ENCODE data around the gene TPK1. TPM values are rescaled to one million over a fixed set of nuclear protein-coding genes. Genes with fewer than 3 reads are reported as not detected.

TPK1 gene
- total and polyA plus RNA-seq, 2 of the 4 experiments (the other 2 are of a cell fraction), result 0.38 to 1.8 TPM

GRCh38 chr7:144670218-144670617, 165.6 kb downstream of the TPK1 start:
- no peak overlapping the region for H2BK120ac ChIP-seq (ENCODE audit: low read depth, low read length)
- no peak overlapping the region for H4K91ac ChIP-seq (ENCODE audit: insufficient read depth, low read depth, low read length)
- WGBS, 2 experiments (ENCODE audit: extremely low coverage in 2 of 2, insufficient read length in 1 of 2), result no CpG with 5 or more reads among the region's 3 CpGs
- H3K27ac ChIP-seq (ENCODE audit: insufficient read depth, low read length), result no peak overlapping the region
- peaks cover 7% of the 10 kb centered on the region for H3K9me3 ChIP-seq (ENCODE audit: control insufficient read depth, insufficient read depth, low read length)
- ATAC-seq (ENCODE audit: low read depth), result no peak
- H4K5ac ChIP-seq (ENCODE audit: low read depth, low read length), result no peak overlapping the region
- H2AK5ac ChIP-seq (ENCODE audit: low read depth, low read length), result no peak overlapping the region
- no peak overlapping the region for H3K18ac ChIP-seq (ENCODE audit: low read depth, low read length)
- in situ Hi-C loops (cut with MboI; ENCODE audit: low sequenced_read_pairs), result no loop called here
- intact Hi-C loops (cut with micrococcal nuclease), result no loop called here
- no peak overlapping the region for H3K14ac ChIP-seq (replicated peaks; ENCODE audit: low read depth, low read length)
- H3K23ac ChIP-seq (ENCODE audit: low read depth, low read length), result no peak overlapping the region
- no peak overlapping the region for H2AFZ ChIP-seq (replicated peaks; ENCODE audit: low read length, poor library complexity)
- H4K8ac ChIP-seq (ENCODE audit: low read depth in 2 of 2, low read length in 2 of 2), result no peak overlapping the region
- no TSS peak for BruUV-seq (replicated peaks)
- TF ChIP-seq RFX5 (IDR thresholded peaks at IDR 0.05; ENCODE audit: low read depth, low read length) (no peak), RAD21 (IDR thresholded peaks at IDR 0.05; ENCODE audit: low read length) (no peak), SMC3 (IDR thresholded peaks at IDR 0.05; ENCODE audit: low read depth, low read length) (no peak), CEBPB (IDR thresholded peaks at IDR 0.05; ENCODE audit: low read depth, low read length) (no peak), RCOR1 (IDR thresholded peaks at IDR 0.05; ENCODE audit: insufficient replicate concordance, low read length) (no peak), ELK1 (IDR thresholded peaks at IDR 0.05; ENCODE audit: borderline replicate concordance, low read depth, low read length) (no peak), MAFK (IDR thresholded peaks at IDR 0.05; ENCODE audit: low read depth, low read length) (no peak), FOS (IDR thresholded peaks at IDR 0.05; ENCODE audit: low read depth, low read length) (no peak), BHLHE40 (IDR thresholded peaks at IDR 0.05; ENCODE audit: low read depth, low read length) (no peak), POLR2A (IDR thresholded peaks at IDR 0.05; ENCODE audit: low read depth, low read length) (no peak), MXI1 (IDR thresholded peaks at IDR 0.05; ENCODE audit: borderline replicate concordance, low read depth, low read length) (no peak), NFE2L2 (IDR thresholded peaks at IDR 0.05; ENCODE audit: low read depth, low read length) (no peak), CTCF (conservative IDR thresholded peaks at IDR 0.05; ENCODE audit: low read depth, low read length) (no peak), CHD1 (IDR thresholded peaks at IDR 0.05; ENCODE audit: low read depth, low read length) (no peak), MAZ (IDR thresholded peaks at IDR 0.05; ENCODE audit: borderline replicate concordance, low read depth, low read length) (no peak)
- TF ChIP-seq, protein P1, sequence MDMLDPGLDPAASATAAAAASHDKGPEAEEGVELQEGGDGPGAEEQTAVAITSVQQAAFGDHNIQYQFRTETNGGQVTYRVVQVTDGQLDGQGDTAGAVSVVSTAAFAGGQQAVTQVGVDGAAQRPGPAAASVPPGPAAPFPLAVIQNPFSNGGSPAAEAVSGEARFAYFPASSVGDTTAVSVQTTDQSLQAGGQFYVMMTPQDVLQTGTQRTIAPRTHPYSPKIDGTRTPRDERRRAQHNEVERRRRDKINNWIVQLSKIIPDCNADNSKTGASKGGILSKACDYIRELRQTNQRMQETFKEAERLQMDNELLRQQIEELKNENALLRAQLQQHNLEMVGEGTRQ (IDR thresholded peaks at IDR 0.05; ENCODE audit: low read depth, low read length), result no peak
- no peak overlapping the region for H3K4ac ChIP-seq (ENCODE audit: low read depth, low read length)
- dilution Hi-C loops (cut with HindIII; ENCODE audit: low sequenced_read_pairs, unreplicated experiment), result no loop called here
- no peaks in the 10 kb centered on the region for H3K79me1 ChIP-seq (ENCODE audit: low read depth in 1 of 2, low read length in 2 of 2)
- H3K4me1 ChIP-seq (ENCODE audit: control insufficient read depth, insufficient read depth, low read length), result no peaks in the 10 kb centered on the region
- no peak overlapping the region for H3K4me3 ChIP-seq (ENCODE audit: insufficient read depth, low read depth, low read length)
- CTCF ChIA-PET, result interaction anchor here (0.7 kb wide), 1 partner anchor 1941 kb away, joined by 3 read pairs; no protein-coding TSS in a partner anchor
- H3K56ac ChIP-seq (ENCODE audit: extremely low read depth, insufficient read depth, low read length), result no peak overlapping the region
- no peaks in the 10 kb centered on the region for H3K36me3 ChIP-seq (ENCODE audit: control insufficient read depth, insufficient read depth, low read length)
- no peak overlapping the region for H2BK5ac ChIP-seq (ENCODE audit: low read depth, low read length, poor library complexity, severe bottlenecking)
- no peak overlapping the region for H2BK20ac ChIP-seq (ENCODE audit: low read depth, low read length)
- H3K9ac ChIP-seq (ENCODE audit: low read depth, low read length), result no peak overlapping the region
- no peak overlapping the region for H2BK15ac ChIP-seq (ENCODE audit: low read depth, low read length)
- no peaks in the 10 kb centered on the region for H4K20me1 ChIP-seq (ENCODE audit: insufficient read depth, low read length)
- no peak for DNase-seq
- no peaks in the 10 kb centered on the region for H3K27me3 ChIP-seq (ENCODE audit: control insufficient read depth, insufficient read depth, low read length)
- no peak overlapping the region for H2AK9ac ChIP-seq (replicated peaks; ENCODE audit: low read depth, low read length, poor library complexity)
- POLR2A ChIA-PET (ENCODE audit: unreplicated experiment), result no interaction called here
- no peaks in the 10 kb centered on the region for H3K9me1 ChIP-seq (ENCODE audit: insufficient read depth, low read length)
- H3K4me2 ChIP-seq (ENCODE audit: low read depth, low read length), result no peak overlapping the region
